Ammon's horn (tissue), 1 donor: ENCODE measurements around the gene SLC51B.
"Not testable (repeated sequence)": the region's sequence is repeated elsewhere in the genome, so short reads cannot be mapped to it uniquely, and the experiment has no call there.

Experiments used
- DNase-seq: peaks from one replicate; pipeline ENCODE4 v3.0.0-alpha.2; 2016; ENCODE audit warnings: low spot score

SLC51B gene

GRCh38 chr15:65044724-65045481 is at the start of gene SLC51B:
TSS of gene SLC51B (plus strand) at chr15:65045387. CDS start at chr15:65050005, 4,618 bp downstream.
- no peak for DNase-seq

GRCh38 chr15:64997066-64997465 is 48.1 kb upstream of the SLC51B start:
- no peak for DNase-seq

- no peak for DNase-seq
Measured at GRCh38 chr15:64997745-64998375, 47.3 kb upstream of the SLC51B start.

GRCh38 chr15:65004993-65005392 is 40.2 kb upstream of the SLC51B start:
- no peak for DNase-seq

- DNase-seq: no peak
Measured at GRCh38 chr15:65006876-65007275, 38.3 kb upstream of the SLC51B start.

GRCh38 chr15:65008983-65009382 is 36.2 kb upstream of the SLC51B start:
- no peak for DNase-seq

- not testable (repeated sequence) for DNase-seq
Measured at GRCh38 chr15:65011198-65011597, 34.0 kb upstream of the SLC51B start.

- DNase-seq: no peak
Measured at GRCh38 chr15:65020419-65020818, 24.8 kb upstream of the SLC51B start.

- DNase-seq: no peak
Measured at GRCh38 chr15:65021488-65021887, 23.7 kb upstream of the SLC51B start.

- DNase-seq: no peak
Measured at GRCh38 chr15:65026756-65027155, 18.4 kb upstream of the SLC51B start.

- no peak for DNase-seq
Measured at GRCh38 chr15:65027593-65027992, 17.6 kb upstream of the SLC51B start.

GRCh38 chr15:65028338-65028737 is 16.8 kb upstream of the SLC51B start:
- DNase-seq: no peak

GRCh38 chr15:65028921-65029735 is 16.1 kb upstream of the SLC51B start, which contains the start of gene MTFMT:
TSS of gene MTFMT (minus strand) at chr15:65029639. CDS start at chr15:65029613, 26 bp downstream.
- DNase-seq: peak; percentile 92

GRCh38 chr15:65029736-65030208 is 15.4 kb upstream of the SLC51B start:
- DNase-seq: no peak

GRCh38 chr15:65032801-65033537 is 12.2 kb upstream of the SLC51B start:
- DNase-seq: peak; percentile 76

GRCh38 chr15:65033659-65034269 is 11.4 kb upstream of the SLC51B start:
- DNase-seq: peak; percentile 80

- no peak for DNase-seq
Measured at GRCh38 chr15:65034719-65035118, 10.5 kb upstream of the SLC51B start.

GRCh38 chr15:65037309-65037708 is 7.9 kb upstream of the SLC51B start:
- no peak for DNase-seq

- no peak for DNase-seq
Measured at GRCh38 chr15:65038428-65038827, 6.8 kb upstream of the SLC51B start.

- no peak for DNase-seq
Measured at GRCh38 chr15:65038836-65039235, 6.4 kb upstream of the SLC51B start.

- no peak for DNase-seq
Measured at GRCh38 chr15:65040461-65040860, 4.7 kb upstream of the SLC51B start.
